Measurements from ENCODE around the gene SGTA.
A peak's percentile ranks its signal among the peaks of the same experiment; 100 is the strongest.
"Not testable (repeated sequence)": the region's sequence is repeated elsewhere in the genome, so short reads cannot be mapped to it uniquely, and the experiment has no call there.

Gene SGTA

DNA sequence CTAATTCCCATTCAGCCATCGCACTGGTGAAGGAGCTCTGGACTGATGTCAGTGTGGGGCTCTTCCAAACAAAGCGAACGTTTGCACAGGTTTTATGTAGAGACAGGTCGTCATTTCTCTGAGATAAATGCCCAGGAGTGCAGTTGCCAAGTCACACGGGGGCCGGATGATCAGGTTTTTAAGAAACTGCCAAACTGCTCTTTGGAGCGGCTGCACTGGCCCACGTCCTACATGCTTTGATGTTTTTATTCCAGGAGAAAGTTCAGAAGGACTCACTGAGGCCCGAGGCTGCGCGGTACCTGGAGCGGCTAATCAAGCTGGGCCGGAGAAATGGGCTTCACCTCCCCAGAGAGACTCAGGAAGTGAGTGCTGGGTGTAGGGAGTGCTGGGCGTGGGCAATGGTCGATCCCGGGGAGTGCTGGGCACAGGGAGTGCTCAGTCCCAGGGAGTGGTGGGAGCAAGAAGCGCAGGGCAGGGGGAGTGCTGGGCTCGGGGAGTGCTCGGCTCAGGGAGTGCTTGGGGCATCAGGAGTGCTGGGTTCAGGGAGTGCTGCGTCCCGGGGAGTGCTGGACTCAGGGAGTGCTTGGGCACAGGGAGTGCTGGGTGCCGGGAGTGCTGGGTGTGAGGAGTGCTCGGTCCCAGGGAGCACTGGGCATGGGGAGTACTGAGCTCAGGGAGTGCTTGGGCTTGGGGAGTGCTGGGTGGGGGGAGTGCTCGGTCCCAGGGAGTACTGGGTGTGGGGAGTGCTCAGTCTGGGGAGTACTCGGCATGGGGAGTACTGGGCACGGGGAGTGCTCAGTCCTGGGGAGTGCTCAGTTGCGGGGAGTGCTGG, 13.0 kb upstream of the SGTA start:
- no peak for ATAC-seq
- no peak for DNase-seq

DNA sequence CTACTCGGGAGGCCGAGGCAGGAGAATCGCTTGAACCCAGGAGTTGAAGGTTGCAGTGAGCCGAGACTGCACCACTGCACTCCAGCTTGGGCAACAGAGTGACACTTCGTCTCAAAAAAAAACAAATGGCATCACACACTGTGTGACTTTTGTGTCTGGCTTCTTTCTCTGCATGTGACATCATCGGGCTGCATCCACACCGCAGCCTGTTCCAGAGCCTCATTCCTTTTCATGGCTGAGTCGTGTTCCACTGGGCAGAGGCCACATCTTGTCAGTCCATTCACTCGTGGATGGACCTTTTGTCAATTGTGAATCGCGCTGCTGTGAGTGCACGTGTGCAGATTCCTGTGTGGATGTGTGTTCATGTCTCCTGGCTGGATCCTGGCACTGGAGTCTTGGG, 10.5 kb upstream of the SGTA start:
- DNase-seq (no peak), ATAC-seq (no peak)

DNA sequence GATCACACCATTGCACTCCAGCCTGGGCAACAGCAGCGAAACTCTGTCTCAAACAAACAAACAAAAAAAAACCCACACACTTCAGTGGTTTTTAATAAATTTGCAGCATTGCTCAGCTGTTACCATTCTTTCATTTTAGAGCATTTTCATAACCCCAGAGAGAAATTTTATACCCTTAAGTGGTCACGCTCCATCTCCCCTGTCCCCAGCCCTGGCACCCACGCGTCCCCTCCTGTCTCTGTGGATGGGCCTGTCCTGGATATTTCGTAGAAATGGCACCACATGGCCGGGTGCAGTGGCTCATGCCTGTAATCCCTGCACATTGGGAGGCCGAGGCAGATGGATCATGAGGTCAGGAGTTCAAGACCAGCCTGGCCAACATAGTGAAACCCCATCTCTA, 10.1 kb upstream of the SGTA start:
- DNase-seq (no peak), ATAC-seq (no peak)

- ATAC-seq, DNase-seq: not testable (repeated sequence)
Measured at GRCh38 chr19:2792666-2793065, 9.6 kb upstream of the SGTA start.

GRCh38 chr19:2791876-2792275, 8.8 kb upstream of the SGTA start:
- ATAC-seq (no peak), DNase-seq (no peak)

GRCh38 chr19:2791440-2791839, 8.4 kb upstream of the SGTA start:
- DNase-seq (no peak), ATAC-seq (no peak)

DNA sequence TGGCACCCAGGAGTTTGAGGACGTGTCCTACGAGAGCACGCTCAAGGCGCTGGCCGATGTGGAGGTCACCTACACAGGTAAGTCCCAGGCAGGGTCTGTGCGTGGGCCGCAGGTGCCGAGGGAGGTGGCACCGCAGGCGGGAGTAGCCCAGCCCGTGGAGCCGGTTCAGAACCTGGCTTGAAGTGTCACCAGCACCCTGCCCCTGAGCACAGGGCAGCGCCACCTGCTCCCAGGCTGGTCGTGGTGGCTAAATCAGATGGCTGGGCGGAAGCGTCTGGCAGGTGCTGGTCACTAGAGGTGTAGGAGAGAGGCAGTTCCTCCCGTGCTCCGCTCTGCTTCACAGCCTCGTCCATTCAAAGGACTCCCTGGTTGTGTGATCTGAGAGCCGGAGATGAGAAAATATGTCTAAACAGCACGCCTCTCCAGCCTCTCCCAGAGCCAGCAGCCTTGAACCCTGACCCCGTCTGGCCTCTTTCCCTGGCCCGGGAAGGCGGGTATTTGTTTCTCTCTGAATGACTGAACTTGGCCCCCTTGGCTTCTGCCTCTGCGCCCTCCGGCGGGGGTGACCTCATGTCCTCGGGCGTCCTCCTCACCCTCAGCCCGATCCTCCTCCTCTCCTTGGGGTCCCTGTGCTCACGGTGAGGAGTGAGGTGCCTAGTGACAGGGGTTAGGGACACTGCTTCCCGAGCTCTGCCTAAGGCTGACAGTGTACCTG, 7.6 kb upstream of the SGTA start:
- ATAC-seq (no peak), DNase-seq (no peak)

DNA sequence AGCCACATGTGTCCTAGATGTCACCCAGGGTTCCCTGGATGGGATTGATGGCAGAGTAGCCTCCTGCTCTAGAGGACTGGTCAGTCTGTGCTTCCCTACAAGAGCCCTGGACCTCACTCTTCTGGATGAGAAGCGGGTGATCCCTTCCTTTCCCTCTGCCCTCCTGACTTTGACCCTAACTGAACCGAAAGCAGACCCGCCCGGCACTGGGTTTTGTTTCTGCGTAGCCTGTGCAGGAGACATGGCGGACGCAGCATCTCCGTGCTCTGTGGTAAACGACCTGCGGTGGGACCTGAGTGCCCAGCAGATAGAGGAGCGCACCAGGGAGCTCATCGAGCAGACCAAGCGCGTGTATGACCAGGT, 7.1 kb upstream of the SGTA start:
- DNase-seq (no peak), ATAC-seq (no peak)

DNA sequence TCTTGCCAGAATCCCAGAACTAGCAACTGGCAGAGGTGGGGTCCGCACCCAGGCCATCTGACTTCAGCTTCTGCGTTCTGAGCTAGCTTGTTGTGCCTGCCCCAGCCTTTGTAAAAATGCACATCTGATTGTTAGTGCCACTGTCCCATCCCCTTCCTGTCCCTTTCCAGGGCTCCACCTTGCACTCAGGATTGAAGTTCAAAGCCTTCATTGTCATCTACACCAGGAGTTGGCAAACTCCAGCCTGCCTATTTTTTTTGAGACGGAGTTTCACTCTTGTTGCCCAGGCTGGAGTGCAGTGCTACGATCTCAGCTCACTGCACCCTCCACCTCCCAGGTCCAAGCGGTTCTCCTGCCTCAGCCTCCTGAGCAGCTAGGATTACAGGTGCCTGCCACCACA, 5.2 kb upstream of the SGTA start:
- ATAC-seq (no peak), DNase-seq (no peak)

- ATAC-seq (no peak), DNase-seq (no peak)
Measured at GRCh38 chr19:2787115-2787514, 4.0 kb upstream of the SGTA start.

- DNase-seq (peak; percentile 100), ATAC-seq (peak; percentile 83)
Measured at GRCh38 chr19:2785244-2785997, 2.3 kb upstream of the SGTA start, which contains the start of gene THOP1. TSS of gene THOP1 (plus strand) at chr19:2785503. CDS start at chr19:2785663, 160 bp downstream.

GRCh38 chr19:2783781-2784145, 690 bp upstream of the SGTA start:
- no peak for ATAC-seq
- DNase-seq: no peak

DNA sequence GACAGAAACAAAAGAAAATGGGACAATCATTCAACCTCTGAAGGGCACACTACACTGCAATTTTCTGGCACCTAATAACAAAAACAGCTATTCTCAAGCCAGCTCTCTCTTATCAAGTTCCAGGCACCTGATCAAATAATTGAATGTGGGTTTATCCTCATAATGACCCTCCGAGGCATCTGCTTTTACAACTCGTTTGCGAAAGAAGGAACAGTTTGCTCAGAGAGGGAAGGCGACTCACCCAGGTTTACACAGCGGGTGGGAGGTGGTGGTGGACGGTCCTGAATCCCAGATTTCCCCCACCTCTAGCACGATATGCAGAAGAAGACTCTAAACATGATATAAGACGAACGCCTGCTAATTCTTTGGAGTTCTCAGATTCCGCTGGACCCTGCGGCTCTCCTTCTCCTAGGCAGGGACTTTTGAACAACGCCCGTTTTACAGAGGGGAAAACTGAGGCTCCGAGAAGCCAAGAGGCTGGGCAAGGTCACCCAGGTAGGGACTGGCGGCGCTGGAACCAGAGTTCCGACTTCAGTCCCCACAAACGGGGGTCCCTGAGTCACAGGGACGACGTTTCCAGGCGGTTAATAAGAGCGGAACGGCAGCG, 641 bp downstream of the SGTA start:
- peak; percentile 13 for DNase-seq
- no peak for ATAC-seq

GRCh38 chr19:2780284-2780683, 2.8 kb downstream of the SGTA start:
- DNase-seq (no peak), ATAC-seq (no peak)

DNA sequence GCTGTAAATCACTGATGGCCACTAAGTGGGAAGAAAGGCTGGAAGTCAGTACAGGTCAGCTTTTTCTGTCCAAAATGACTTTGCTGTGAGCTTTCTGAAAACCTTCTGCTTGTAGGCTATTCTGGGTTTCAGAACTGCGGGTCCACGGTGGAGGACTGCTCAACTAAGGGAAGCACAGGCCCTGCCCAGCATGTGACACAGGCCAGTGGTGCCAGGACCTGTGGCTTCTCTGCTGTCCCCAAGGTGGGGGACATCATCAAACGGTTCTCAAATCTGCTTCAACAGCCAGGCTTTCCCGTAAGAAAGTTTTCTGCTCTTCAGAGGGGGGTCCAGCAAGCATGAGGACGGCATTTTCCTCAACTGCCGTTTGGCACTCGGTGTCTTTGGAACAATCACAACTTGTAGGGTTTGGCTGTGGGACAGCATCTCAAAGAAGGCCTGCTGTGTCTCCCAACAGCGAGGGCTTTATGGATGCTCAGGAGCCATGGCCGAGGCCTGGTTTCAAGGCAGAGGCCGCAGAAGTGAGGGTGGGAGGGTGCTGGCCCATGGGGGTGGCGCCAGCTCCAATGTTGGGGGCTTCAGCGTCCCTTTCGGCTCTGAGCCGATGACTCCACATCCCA, 3.8 kb downstream of the SGTA start:
- no peak for ATAC-seq
- DNase-seq: no peak

- DNase-seq (no peak), ATAC-seq (no peak)
Measured at GRCh38 chr19:2777952-2778683, 5.0 kb downstream of the SGTA start.

DNA sequence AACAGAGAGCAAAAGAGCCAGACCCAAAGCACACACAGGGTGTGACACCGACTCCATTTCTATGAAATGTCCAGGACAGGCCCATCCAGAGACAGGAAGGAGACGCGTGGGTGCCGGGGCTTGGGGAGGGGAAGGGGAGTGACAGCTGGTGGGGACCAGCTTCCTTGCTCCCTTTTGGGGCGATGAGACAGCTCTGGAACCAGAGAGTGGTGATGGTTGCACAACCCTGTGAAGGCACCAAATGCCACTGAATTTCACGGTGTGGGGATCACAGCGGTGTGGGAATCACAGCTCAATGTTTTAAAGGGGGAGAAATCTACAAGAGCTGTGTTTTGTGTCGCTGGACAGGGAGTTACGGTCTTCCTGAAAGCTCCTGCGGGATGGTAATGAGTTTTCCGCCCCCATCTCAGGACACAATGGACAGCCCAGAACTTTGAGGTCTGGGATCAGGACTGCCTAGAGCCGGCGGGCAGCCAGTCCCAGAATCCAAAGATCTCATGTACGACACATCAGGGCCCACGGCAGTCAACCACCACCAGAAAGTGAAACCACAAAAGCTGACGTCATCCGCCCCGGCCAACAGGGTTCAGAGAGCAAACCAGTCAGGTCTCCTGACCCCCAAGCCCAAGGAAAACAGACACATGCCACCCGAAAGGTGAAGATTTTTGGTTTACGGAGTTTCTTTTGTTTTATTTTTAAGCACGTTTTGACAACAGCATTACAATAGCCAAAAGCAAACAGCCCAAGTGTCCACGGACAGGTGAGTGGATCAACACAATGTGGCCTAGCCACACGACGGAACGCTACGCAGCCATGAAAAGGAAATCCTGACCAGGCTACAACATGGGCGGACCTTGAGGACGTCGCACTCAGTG, 7.3 kb downstream of the SGTA start:
- DNase-seq (peak; percentile 82), ATAC-seq (peak; percentile 71)

DNA sequence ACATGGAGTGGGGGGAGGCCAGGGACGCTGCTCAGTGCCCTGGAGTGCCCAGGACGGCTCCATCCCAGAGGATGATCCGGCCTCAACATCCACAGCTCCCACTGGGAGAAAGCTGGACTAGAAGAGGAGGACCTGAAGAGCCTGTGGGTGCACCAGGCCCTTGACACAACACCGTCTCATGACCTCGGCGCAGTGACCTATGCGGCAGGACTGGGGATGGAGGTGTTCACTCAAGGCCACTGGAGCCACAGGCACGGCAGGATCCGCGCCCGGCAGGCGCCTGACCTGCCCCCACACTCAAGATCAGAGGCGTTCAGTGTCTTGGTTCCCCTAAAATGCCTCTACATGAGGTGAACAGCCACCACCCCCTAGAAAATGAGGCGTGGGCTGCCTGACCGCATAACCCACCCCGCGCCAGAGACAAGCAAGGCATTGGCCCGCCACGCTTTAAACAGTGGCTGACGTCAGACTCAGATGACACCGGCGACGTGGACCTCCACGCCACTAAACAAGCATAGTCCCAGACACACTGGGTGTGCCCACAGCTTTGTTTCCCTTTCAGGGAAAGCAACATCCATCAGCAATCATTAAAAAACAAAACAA, 8.0 kb downstream of the SGTA start:
- ATAC-seq: no peak
- no peak for DNase-seq

GRCh38 chr19:2774083-2774679, 8.9 kb downstream of the SGTA start:
- no peak for ATAC-seq
- no peak for DNase-seq

All from stimulated activated naive CD8-positive, alpha-beta T cell treated with anti-CD3 and anti-CD28 coated beads, Interleukin-15, Interleukin-2, amounts not matched to agents 100 U/mL and 50 U/mL, for 24 hours (primary cell).